ENCODE measurements around the gene TIE1. TPM values are rescaled to one million over a fixed set of nuclear protein-coding genes. Genes with fewer than 3 reads are reported as not detected.

Gene TIE1
- polyA plus RNA-seq, 3 donors = 0.16 TPM; not detected in 2

DNA sequence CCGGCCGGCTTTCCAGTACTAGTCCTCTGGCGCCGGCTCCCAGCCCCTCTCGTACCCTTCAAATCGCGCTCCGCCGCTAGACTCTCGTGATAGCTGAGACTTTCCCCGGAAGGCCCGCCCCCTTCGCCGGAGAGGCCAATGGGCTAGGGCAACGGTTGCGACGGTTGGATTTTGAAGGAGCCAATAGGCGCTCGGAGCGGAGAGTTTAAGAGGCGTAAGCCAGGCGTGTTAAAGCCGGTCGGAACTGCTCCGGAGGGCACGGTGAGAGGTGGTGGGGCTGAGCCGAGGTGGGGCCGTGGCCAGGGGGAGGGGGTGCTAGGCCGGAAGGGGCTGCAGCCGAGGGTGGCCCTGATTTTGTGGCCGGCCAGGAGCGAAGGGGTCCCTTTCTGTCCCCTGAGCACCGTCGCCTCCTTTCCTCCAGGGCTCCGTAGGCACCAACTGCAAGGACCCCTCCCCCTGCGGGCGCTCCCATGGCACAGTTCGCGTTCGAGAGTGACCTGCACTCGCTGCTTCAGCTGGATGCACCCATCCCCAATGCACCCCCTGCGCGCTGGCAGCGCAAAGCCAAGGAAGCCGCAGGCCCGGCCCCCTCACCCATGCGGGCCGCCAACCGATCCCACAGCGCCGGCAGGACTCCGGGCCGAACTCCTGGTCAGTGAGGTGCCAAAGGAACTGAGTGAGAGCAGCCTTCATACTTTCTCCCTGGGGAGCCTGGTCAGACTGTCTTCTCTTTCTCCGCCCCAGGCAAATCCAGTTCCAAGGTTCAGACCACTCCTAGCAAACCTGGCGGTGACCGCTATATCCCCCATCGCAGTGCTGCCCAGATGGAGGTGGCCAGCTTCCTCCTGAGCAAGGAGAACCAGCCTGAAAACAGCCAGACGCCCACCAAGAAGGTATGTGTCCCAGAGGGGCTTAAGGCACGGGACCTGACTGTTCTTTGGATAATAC lies 58.2 kb downstream of the TIE1 start, which contains the start of gene CDC20:
TSS of gene CDC20 (plus strand) at position 236 of the 948 bp plus-strand sequence. CDS start at position 471, 235 bp downstream.
- Histone ChIP-seq H3K4me3 (replicated peaks in 1 of 3; ENCODE audit: low read depth in 2 of 3, low read length in 3 of 3) (peak within 1 kb of the TSS; percentile 81 to 88 (median 82)), H3K27me3 (ENCODE audit: control insufficient read depth in 2 of 2, insufficient read depth in 2 of 2, low read length in 2 of 2) (no peaks in the 10 kb centered on the region), H4K20me1 (ENCODE audit: insufficient read depth, low read length) (peaks cover 42% of the 10 kb centered on the region), H3K79me2 (ENCODE audit: insufficient read depth, low read length) (peaks cover 52% of the 10 kb centered on the region), H3K9ac (ENCODE audit: insufficient read depth, low read length, poor library complexity, severe bottlenecking) (peak within 1 kb of the TSS; percentile 72), H3K9me3 (replicated peaks in 1 of 2; ENCODE audit: control insufficient read depth in 1 of 2, insufficient read depth in 1 of 2, low read length in 2 of 2) (no peaks in the 10 kb centered on the region), H2AFZ (ENCODE audit: insufficient read depth, low read depth, low read length, poor library complexity, severe bottlenecking) (peak within 1 kb of the TSS; percentile 93), H3K4me2 (replicated peaks; ENCODE audit: extremely low read depth, low read length, poor library complexity, severe bottlenecking) (peak within 1 kb of the TSS; percentile 93), H3K36me3 (replicated peaks in 1 of 2; ENCODE audit: control insufficient read depth in 1 of 2, insufficient read depth in 2 of 2, low read length in 2 of 2) (peaks cover 32 to 42% of the 10 kb centered on the region in 2 donors), H3K4me1 (ENCODE audit: control insufficient read depth in 1 of 2, insufficient read depth in 2 of 2, low read length in 2 of 2) (peaks cover 49 to 62% of the 10 kb centered on the region in 2 donors), H3K27ac (ENCODE audit: low read depth in 1 of 2, low read length in 2 of 2) (peak within 1 kb of the TSS; percentile 84 to 85)
- 4% methylated on average over 56 of the region's 59 CpGs for WGBS (ENCODE audit: insufficient coverage)
- Mint-ChIP-seq H3K27ac (peak within 1 kb of the TSS; percentile 90 to 98 (median 93)), H3K9me3 (peaks cover 0 to 1% (median 0%) of the 10 kb centered on the region in 7 donors), H3K36me3 (peaks cover 43 to 44% of the 10 kb centered on the region in 2 donors), H3K4me1 (peaks cover 58% of the 10 kb centered on the region), H3K4me3 (peak within 1 kb of the TSS; percentile 87 to 97), H3K27me3 (ENCODE audit: low read depth in 3 of 3) (no peaks in the 10 kb centered on the region)
- DNase-seq = peak; percentile 91 to 96 (median 91)
- intact Hi-C loops (cut with micrococcal nuclease) = loop anchor here (2.0 to 5.0 kb wide), 2 partner anchors 33 to 186 kb away; partner anchors contain the start of genes CFAP57 (in 1 of the 2) and EBNA1BP2 (in 1 of the 2)
- TF ChIP-seq, protein P1, sequence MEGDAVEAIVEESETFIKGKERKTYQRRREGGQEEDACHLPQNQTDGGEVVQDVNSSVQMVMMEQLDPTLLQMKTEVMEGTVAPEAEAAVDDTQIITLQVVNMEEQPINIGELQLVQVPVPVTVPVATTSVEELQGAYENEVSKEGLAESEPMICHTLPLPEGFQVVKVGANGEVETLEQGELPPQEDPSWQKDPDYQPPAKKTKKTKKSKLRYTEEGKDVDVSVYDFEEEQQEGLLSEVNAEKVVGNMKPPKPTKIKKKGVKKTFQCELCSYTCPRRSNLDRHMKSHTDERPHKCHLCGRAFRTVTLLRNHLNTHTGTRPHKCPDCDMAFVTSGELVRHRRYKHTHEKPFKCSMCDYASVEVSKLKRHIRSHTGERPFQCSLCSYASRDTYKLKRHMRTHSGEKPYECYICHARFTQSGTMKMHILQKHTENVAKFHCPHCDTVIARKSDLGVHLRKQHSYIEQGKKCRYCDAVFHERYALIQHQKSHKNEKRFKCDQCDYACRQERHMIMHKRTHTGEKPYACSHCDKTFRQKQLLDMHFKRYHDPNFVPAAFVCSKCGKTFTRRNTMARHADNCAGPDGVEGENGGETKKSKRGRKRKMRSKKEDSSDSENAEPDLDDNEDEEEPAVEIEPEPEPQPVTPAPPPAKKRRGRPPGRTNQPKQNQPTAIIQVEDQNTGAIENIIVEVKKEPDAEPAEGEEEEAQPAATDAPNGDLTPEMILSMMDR (IDR thresholded peaks at IDR 0.05) = no peak

DNA sequence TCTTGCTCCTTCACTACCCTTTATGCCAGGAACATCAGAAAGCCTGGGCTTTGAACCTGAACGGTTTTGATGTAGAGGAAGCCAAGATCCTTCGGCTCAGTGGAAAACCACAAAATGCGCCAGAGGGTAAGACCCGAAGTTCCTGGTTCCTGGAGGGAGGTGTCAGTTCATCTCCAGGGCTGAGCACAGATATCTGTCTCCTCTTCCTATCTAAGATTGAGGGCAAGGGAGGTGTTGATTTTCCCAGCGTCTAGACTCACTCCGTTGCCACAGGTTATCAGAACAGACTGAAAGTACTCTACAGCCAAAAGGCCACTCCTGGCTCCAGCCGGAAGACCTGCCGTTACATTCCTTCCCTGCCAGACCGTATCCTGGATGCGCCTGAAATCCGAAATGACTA lies 58.9 kb downstream of the TIE1 start:
- Histone ChIP-seq H3K27me3 (ENCODE audit: control insufficient read depth in 2 of 2, insufficient read depth in 2 of 2, low read length in 2 of 2) (no peaks in the 10 kb centered on the region), H3K4me2 (replicated peaks; ENCODE audit: extremely low read depth, low read length, poor library complexity, severe bottlenecking) (peak overlapping the region; percentile 93), H3K27ac (ENCODE audit: low read depth in 1 of 2, low read length in 2 of 2) (peak overlapping the region in 1 of 2 donors; percentile 10), H3K9ac (ENCODE audit: insufficient read depth, low read length, poor library complexity, severe bottlenecking) (peak overlapping the region; percentile 8), H3K9me3 (replicated peaks in 1 of 2; ENCODE audit: control insufficient read depth in 1 of 2, insufficient read depth in 1 of 2, low read length in 2 of 2) (no peaks in the 10 kb centered on the region), H4K20me1 (ENCODE audit: insufficient read depth, low read length) (peaks cover 49% of the 10 kb centered on the region), H3K79me2 (ENCODE audit: insufficient read depth, low read length) (peaks cover 56% of the 10 kb centered on the region), H3K36me3 (replicated peaks in 1 of 2; ENCODE audit: control insufficient read depth in 1 of 2, insufficient read depth in 2 of 2, low read length in 2 of 2) (peaks cover 39 to 49% of the 10 kb centered on the region in 2 donors), H3K4me1 (ENCODE audit: control insufficient read depth in 1 of 2, insufficient read depth in 2 of 2, low read length in 2 of 2) (peaks cover 53 to 69% of the 10 kb centered on the region in 2 donors), H2AFZ (ENCODE audit: insufficient read depth, low read depth, low read length, poor library complexity, severe bottlenecking) (no peak overlapping the region), H3K4me3 (replicated peaks in 1 of 3; ENCODE audit: low read depth in 2 of 3, low read length in 3 of 3) (peak overlapping the region in 1 of 3 experiments; percentile 88)
- H3K9me3 Mint-ChIP-seq = peaks cover 0 to 1% (median 0%) of the 10 kb centered on the region in 7 donors
- intact Hi-C loops (cut with micrococcal nuclease) = loop anchor here (2.0 to 10.0 kb wide), 4 partner anchors 29 to 187 kb away; partner anchors contain the start of genes CFAP57 (in 2 of the 2), EBNA1BP2 (in 2 of the 2), MED8 (in 1 of the 2) and SZT2 (in 1 of the 2)
- H3K27me3 Mint-ChIP-seq (ENCODE audit: low read depth in 3 of 3) = no peaks in the 10 kb centered on the region
- peak overlapping the region in 5 of 7 donors; percentile 21 to 70 (median 51) for H3K27ac Mint-ChIP-seq
- peak overlapping the region in 1 of 2 donors; percentile 87 for H3K4me3 Mint-ChIP-seq
- DNase-seq = no peak
- H3K4me1 Mint-ChIP-seq = peaks cover 64% of the 10 kb centered on the region
- WGBS (ENCODE audit: insufficient coverage) = 63% methylated on average over 9 of the region's 11 CpGs
- TF ChIP-seq, protein P1 (IDR thresholded peaks at IDR 0.05) = no peak
- H3K36me3 Mint-ChIP-seq = peaks cover 47 to 48% of the 10 kb centered on the region in 2 donors

All from CD14-positive monocyte (primary cell).